Activated T-helper 1 cell treated with anti-CD3 and anti-CD28 coated beads, Interleukin-2, amount 50 U/mL, for 16 hours (primary cell): ENCODE results near the gene ANHX.
"Not testable (repeated sequence)": the region's sequence is repeated elsewhere in the genome, so short reads cannot be mapped to it uniquely, and the experiment has no call there.

ENCODE experiments used
- DNase-seq, 2 donors: peaks; one replicate each; pipeline ENCODE4 v3.0.0-alpha.2; 2020; ENCODE audit warnings: low read depth in 1 of 2, low spot score in 1 of 2

The ANHX gene

GRCh38 chr12:133235401-133236112 lies at the start of gene ANHX:
TSS of gene ANHX (minus strand) at chr12:133235877. CDS start at chr12:133234356, 1,521 bp downstream.
- DNase-seq, result no peak

GRCh38 chr12:133264668-133265067 lies 29.0 kb upstream of the ANHX start:
- not testable (repeated sequence) for DNase-seq

DNA sequence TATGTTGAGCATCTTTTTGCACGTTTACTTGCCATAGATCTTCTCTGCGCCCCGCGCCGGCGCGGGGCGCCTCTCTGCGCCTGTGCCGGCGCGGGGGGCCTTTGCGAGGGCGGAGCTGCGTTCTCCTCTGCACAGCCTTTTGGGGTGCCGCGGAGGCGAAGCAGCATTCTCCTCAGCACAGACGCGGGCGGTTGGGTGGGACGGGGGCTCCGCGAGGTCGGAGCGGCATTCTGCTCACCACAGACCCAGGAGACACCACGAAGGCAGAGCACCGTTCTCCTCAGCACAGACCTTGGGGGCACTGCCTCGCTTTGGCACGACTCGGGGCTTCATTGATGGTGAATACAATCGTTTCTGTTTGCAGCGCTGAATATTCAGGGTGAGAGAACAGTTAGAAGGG lies 28.5 kb upstream of the ANHX start:
- no peak for DNase-seq

GRCh38 chr12:133256321-133256720 lies 20.6 kb upstream of the ANHX start:
- DNase-seq, result no peak

DNA sequence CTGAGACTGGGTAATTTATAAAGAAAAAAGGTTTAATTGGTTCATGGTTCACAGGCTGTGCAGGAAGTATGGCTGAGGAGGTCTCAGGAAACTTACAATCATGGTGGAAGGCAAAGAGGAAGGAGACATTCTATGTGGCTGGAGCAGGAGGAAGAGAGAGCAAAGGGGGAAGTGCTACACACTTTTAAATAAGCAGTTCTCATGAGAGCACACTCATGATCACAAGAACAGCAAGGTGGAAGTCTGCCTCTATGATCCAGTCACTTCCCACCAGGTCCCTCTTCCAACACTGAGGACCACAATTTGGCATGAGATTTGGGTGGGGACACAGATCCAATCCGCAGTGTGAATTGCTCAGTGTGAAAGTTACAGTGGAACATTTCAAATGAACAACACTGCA lies 20.2 kb upstream of the ANHX start:
- DNase-seq, result not testable (repeated sequence)

- no peak for DNase-seq
These were observed 16.1 kb upstream of the ANHX start for GRCh38 chr12:133251732-133252131.

GRCh38 chr12:133236556-133236955 lies 879 bp upstream of the ANHX start:
- DNase-seq, result no peak

- no peak for DNase-seq
These were observed 467 bp upstream of the ANHX start for GRCh38 chr12:133236144-133236543.

- no peak for DNase-seq
These were observed 706 bp downstream of the ANHX start for GRCh38 chr12:133234971-133235370.

DNA sequence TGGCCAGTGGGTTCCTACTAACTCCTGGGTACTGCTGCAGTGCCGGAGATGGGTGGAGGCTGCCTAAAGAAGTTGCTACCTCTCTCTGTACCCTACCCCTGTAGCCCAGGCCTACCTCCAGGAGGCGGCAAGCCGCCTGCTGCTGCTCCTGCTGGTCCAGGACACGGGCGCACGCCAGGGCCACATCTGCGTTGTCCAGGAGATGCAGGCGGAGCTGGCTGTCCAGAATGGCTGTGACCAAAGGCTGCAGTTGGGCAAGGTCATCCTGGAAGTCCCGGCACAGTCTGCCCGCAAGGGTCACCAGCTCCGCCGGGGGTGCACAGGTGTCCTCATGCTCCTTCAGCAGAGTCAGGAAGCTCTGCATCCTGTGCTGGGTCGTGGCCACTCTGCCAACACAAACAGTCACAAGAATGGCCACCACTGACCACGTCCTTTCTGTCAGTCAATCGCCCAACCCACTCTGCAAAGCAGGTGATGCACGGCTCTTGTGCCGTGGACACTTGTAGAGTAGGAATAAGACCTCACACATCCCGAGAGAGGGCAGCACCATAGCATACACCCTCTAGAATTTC lies 1.6 kb downstream of the ANHX start:
- no peak for DNase-seq

DNA sequence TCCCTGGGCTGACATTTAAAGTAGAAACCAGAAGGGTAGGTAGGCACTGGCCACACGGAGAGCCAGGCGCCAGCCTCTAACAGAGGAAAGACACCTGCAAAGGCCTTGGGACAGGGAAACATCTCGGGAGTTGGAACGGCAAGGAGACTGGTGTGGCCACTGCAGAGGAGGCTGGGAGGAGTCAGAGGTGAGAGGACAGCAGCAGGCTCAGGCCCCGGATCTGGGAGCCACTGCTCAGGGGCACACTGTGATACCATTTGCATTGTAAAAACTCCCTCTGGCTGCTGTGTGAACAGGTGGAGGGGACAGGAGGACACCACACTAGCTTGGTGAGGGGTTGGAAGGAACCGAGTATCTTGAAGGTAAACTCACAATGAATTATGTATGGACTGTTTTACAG lies 2.7 kb downstream of the ANHX start:
- DNase-seq, result no peak

DNA sequence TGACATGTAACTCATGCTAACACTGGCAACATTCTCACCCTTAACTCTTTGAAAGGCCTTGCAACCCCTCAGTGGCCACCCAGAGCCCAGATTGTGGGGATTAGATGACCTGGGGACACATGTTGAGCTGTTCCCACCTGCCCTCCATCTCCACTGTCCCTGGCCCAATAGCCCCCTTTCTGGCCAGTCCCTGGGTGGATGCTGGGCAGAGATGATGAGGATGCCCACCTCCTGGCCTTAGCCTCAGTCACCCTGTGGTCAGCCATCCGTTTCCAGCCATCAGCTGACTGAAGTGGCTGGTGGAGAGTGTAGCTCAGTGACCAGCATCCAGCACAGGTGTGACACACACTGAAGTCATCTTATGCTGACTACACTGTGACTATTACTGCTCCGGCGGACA lies 4.7 kb downstream of the ANHX start:
- no peak for DNase-seq

- DNase-seq, result no peak
These were observed 8.3 kb downstream of the ANHX start for GRCh38 chr12:133227281-133227852.

GRCh38 chr12:133226690-133227089 lies 9.0 kb downstream of the ANHX start:
- DNase-seq, result no peak

DNA sequence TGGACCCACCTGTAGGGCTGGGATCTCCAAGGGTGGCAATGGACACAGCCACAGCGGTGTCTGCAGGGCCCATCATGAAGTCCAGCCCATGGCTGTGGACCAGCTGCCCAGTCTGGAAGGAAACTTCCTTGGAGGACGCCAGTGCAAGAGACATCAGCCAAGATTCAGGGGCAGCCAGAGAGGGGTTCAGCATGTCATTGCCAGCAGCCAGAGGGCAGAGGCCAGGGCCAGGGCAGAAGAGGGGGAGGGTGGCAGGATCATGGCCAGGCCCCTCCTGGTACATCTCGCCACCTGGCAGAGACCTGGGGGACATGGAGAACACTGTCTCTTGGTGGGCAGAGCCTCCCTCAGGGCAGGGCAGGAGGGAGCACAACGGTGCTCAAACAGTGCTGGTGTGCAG lies 10.2 kb downstream of the ANHX start:
- no peak for DNase-seq

DNA sequence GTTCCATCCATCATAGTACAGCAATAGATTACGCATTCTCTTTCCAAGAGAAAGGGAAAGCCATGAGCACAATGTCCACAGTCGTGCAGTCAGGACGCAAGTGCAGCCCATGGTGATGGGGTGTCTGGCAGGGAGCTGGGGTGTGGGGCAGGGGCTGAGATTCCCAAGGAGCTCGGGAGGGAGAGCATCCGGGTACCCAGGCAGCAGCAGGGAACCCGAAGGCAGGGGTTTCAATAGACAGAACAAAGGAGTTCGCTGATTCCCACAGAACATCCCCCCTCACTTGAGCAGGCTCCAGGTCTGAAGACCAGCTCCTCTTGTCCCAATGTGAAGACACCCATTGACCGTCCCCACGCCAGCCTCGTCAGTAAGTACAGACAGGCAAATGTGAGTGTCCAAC lies 13.5 kb downstream of the ANHX start:
- DNase-seq, result no peak

GRCh38 chr12:133221241-133221640 lies 14.4 kb downstream of the ANHX start:
- no peak for DNase-seq

- no peak for DNase-seq
These were observed 15.2 kb downstream of the ANHX start for GRCh38 chr12:133220521-133220920.

- no peak for DNase-seq
These were observed 18.5 kb downstream of the ANHX start for GRCh38 chr12:133217219-133217618.

DNA sequence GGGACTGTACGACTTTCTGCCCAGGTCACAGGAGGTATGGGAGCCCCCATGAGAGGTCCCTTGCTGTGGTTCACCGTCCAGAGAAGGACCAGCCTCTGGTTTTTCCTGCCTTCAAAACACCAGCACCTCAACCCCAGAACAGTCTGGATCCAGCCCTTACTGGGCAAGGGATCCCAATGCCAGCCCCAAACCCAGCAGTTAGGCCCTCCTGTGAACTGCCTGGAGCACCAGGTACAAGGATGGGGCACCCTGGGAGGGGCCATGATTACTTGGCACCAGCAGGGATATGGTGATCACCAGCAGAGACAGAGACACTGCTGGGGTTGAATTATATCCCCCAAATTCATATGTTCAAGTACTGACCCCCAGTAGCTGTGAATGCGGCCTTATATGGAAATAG lies 20.0 kb downstream of the ANHX start:
- no peak for DNase-seq

DNA sequence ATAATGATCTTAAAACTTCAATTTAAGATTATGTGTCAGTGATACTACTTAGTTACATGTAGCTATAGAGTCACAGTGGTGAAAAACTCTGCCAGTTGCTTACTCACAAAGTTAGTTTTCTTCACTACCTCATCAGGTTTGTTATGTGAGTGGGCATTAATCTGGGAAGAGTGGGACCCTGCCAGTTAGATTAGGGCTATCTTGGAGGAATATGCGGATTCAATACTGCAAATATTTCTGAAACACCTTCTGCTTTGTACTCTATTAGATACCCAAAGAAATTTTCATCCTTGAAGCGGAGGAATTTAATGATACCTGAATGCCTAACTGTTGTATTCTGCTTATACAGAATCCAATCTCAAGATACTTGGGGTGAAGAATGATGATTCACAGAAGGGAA lies 29.3 kb downstream of the ANHX start:
- DNase-seq, result no peak

- DNase-seq, result no peak
These were observed 31.4 kb downstream of the ANHX start for GRCh38 chr12:133204264-133204603.
